WTC11 (cell line): ENCODE data around the gene KCNMA1. TPM values are rescaled to one million over a fixed set of nuclear protein-coding genes. Genes with fewer than 3 reads are reported as not detected.

Source experiments
- ATAC-seq: fragments of 200-7000 bp; cut with Tn5 transposase; 2 replicates; pipeline ENCODE4 v1.10.0; 2021; ENCODE audit warnings: mild to moderate bottlenecking, moderate library complexity
- CTCF ChIA-PET: fragments of 300-600 bp; sonication (Branson Sonifier 250); formaldehyde crosslinking; loops from one replicate; lab custom pipeline; 2021; ENCODE audit warnings: antibody characterized with exemption; lab: Charles Lee
- POLR2A ChIA-PET: fragments of 350-600 bp; sonication (Branson Sonifier 250); formaldehyde crosslinking; loops from one replicate; lab custom pipeline; 2021; ENCODE audit warnings: antibody characterized with exemption; lab: Charles Lee
- DNase-seq: peaks from one replicate; pipeline ENCODE4 v3.0.0; 2021; ENCODE audit warnings: low spot score
- H3K27ac Mint-ChIP-seq: 2 replicates; pipeline ENCODE4 v1.8.0; 2021; ENCODE audit warnings: mixed read lengths
- H3K27me3 Mint-ChIP-seq: 2 replicates; pipeline ENCODE4 v1.8.0; 2021; ENCODE audit warnings: low read depth, mild to moderate bottlenecking, moderate library complexity, mixed read lengths
- H3K36me3 Mint-ChIP-seq: 2 replicates; pipeline ENCODE4 v1.8.0; 2021; ENCODE audit warnings: mixed read lengths
- H3K4me1 Mint-ChIP-seq: 2 replicates; pipeline ENCODE4 v1.8.0; 2022; ENCODE audit warnings: mixed read lengths
- H3K4me3 Mint-ChIP-seq: 2 replicates; pipeline ENCODE4 v1.8.0; 2021; ENCODE audit warnings: mild to moderate bottlenecking, moderate library complexity, mixed read lengths
- H3K9me3 Mint-ChIP-seq: 2 replicates; pipeline ENCODE4 v1.8.0; 2021; ENCODE audit warnings: mixed read lengths
- CREB1 ChIP-seq: sonication (generic); formaldehyde crosslinking; IDR thresholded peaks from 2 replicates; pipeline ENCODE4 v1.8.0; 2023; ENCODE audit warnings: mild to moderate bottlenecking, missing genetic modification reagents
- CTCF ChIP-seq: fragments of 200-600 bp; IDR thresholded peaks from 2 replicates; pipeline ENCODE4 v1.8.0; 2022; ENCODE audit warnings: antibody characterized with exemption
- E2F1 ChIP-seq: sonication (generic); formaldehyde crosslinking; IDR thresholded peaks from 2 replicates; pipeline ENCODE4 v1.8.0; 2022; ENCODE audit warnings: mild to moderate bottlenecking, missing genetic modification reagents
- ELF4 ChIP-seq: sonication (generic); formaldehyde crosslinking; IDR thresholded peaks from 2 replicates; pipeline ENCODE4 v1.8.1; 2022; ENCODE audit warnings: low read depth, mild to moderate bottlenecking, moderate library complexity, missing genetic modification reagents
- ESRRA ChIP-seq: sonication (generic); formaldehyde crosslinking; IDR thresholded peaks from 2 replicates; pipeline ENCODE4 v1.8.1; 2022; ENCODE audit warnings: mild to moderate bottlenecking, missing genetic modification reagents, borderline replicate concordance
- ETV6 ChIP-seq: sonication (generic); formaldehyde crosslinking; IDR thresholded peaks from 2 replicates; pipeline ENCODE4 v1.8.1; 2022; ENCODE audit warnings: mild to moderate bottlenecking, missing genetic modification reagents
- FOXP4 ChIP-seq: sonication (generic); formaldehyde crosslinking; IDR thresholded peaks from 2 replicates; pipeline ENCODE4 v1.8.0; 2022; ENCODE audit warnings: mild to moderate bottlenecking, missing genetic modification reagents
- GABPB1 ChIP-seq: sonication (generic); formaldehyde crosslinking; IDR thresholded peaks from 2 replicates; pipeline ENCODE4 v1.8.1; 2023; ENCODE audit warnings: mild to moderate bottlenecking, missing genetic modification reagents
- GRHL2 ChIP-seq: fragments of 250-450 bp; sonication (Bioruptor Pico); IDR thresholded peaks from 2 replicates; pipeline ENCODE4 v1.8.0; 2022; ENCODE audit warnings: mild to moderate bottlenecking, moderate library complexity; ENCODE audit not compliant: insufficient replicate concordance, severe bottlenecking
- JAZF1 ChIP-seq: fragments of 250-450 bp; sonication (Bioruptor Pico); IDR thresholded peaks from 2 replicates; pipeline ENCODE4 v1.9.0; 2021; ENCODE audit warnings: moderate library complexity, mild to moderate bottlenecking, inconsistent platforms
- JUN ChIP-seq: sonication (generic); formaldehyde crosslinking; IDR thresholded peaks from 2 replicates; pipeline ENCODE4 v1.8.0; 2023; ENCODE audit warnings: mild to moderate bottlenecking, missing genetic modification reagents
- KAT7 ChIP-seq: sonication (generic); formaldehyde crosslinking; IDR thresholded peaks from 2 replicates; pipeline ENCODE4 v1.8.1; 2023; ENCODE audit warnings: missing genetic modification reagents, mild to moderate bottlenecking, borderline replicate concordance
- MYBL2 ChIP-seq: sonication (generic); formaldehyde crosslinking; IDR thresholded peaks from 2 replicates; pipeline ENCODE4 v1.8.1; 2023; ENCODE audit warnings: mild to moderate bottlenecking, moderate library complexity, missing genetic modification reagents
- NFATC4 ChIP-seq: fragments of 250-450 bp; sonication (Bioruptor Pico); IDR thresholded peaks from 2 replicates; pipeline ENCODE4 v1.9.0; 2021; ENCODE audit warnings: mild to moderate bottlenecking
- STAT6 ChIP-seq: sonication (generic); formaldehyde crosslinking; conservative IDR thresholded peaks from 2 replicates; pipeline ENCODE4 v1.8.1; 2023; ENCODE audit warnings: mild to moderate bottlenecking, low read depth, missing genetic modification reagents, moderate library complexity
- TEAD4 ChIP-seq: sonication (generic); formaldehyde crosslinking; IDR thresholded peaks from 2 replicates; pipeline ENCODE4 v1.8.0; 2022; ENCODE audit warnings: mild to moderate bottlenecking, missing genetic modification reagents
- TP53 ChIP-seq: sonication (generic); formaldehyde crosslinking; IDR thresholded peaks from 2 replicates; pipeline ENCODE4 v1.8.1; 2023; ENCODE audit warnings: mild to moderate bottlenecking, missing genetic modification reagents
- USF1 ChIP-seq: sonication (generic); formaldehyde crosslinking; IDR thresholded peaks from 2 replicates; pipeline ENCODE4 v1.8.0; 2022; ENCODE audit warnings: mild to moderate bottlenecking, missing genetic modification reagents
- ZNF121 ChIP-seq: sonication (generic); formaldehyde crosslinking; IDR thresholded peaks from 2 replicates; pipeline ENCODE4 v1.8.0; 2023; ENCODE audit warnings: missing genetic modification reagents
- ZNF232 ChIP-seq: sonication (generic); formaldehyde crosslinking; IDR thresholded peaks from 2 replicates; pipeline ENCODE4 v1.8.0; 2022; ENCODE audit warnings: mild to moderate bottlenecking, missing genetic modification reagents
- ZNF671 ChIP-seq: fragments of 250-450 bp; sonication (Bioruptor Pico); IDR thresholded peaks from 2 replicates; pipeline ENCODE4 v1.8.0; 2021; ENCODE audit warnings: mild to moderate bottlenecking
- total RNA-seq: library from RNA; stranded (reverse); gene quantifications from 3 replicates; pipeline ENCODE4 v1.2.3, GENCODE V29; 2021

KCNMA1 gene
- total RNA-seq, 1 experiment from 2014 or later: 7.3 TPM

GRCh38 chr10:77530011-77530410 is 107.6 kb downstream of the KCNMA1 start:
- CTCF ChIA-PET: no interaction called here
- TF ChIP-seq E2F1 (CRISPR knock-in tag) (no peak), ZNF671 (CRISPR knock-in tag) (no peak), CTCF (no peak), GABPB1 (no peak), ZNF232 (CRISPR knock-in tag) (no peak), TEAD4 (CRISPR knock-in tag) (no peak), USF1 (no peak), TP53 (CRISPR knock-in tag) (no peak), FOXP4 (CRISPR knock-in tag) (no peak), CREB1 (no peak)
- Mint-ChIP-seq H3K36me3 (no peaks in the 10 kb centered on the region), H3K4me1 (peaks cover 54% of the 10 kb centered on the region), H3K27me3 (no peaks in the 10 kb centered on the region), H3K4me3 (no peak overlapping the region), H3K27ac (no peak overlapping the region), H3K9me3 (no peaks in the 10 kb centered on the region)
- ATAC-seq: no peak
- POLR2A ChIA-PET: no interaction called here
- no peak for DNase-seq

GRCh38 chr10:77529050-77529576 is 108.5 kb downstream of the KCNMA1 start:
- Mint-ChIP-seq H3K36me3 (no peaks in the 10 kb centered on the region), H3K9me3 (no peaks in the 10 kb centered on the region), H3K27ac (no peak overlapping the region), H3K4me1 (peaks cover 57% of the 10 kb centered on the region), H3K4me3 (no peak overlapping the region), H3K27me3 (no peaks in the 10 kb centered on the region)
- ATAC-seq (peak; percentile 61), DNase-seq (no peak)
- no peak for TF ChIP-seq ELF4 (CRISPR knock-in tag)
- CTCF ChIA-PET: interaction anchor here (1.4 kb wide), 1 partner anchor 182 kb away, joined by 5 read pairs; no protein-coding TSS in a partner anchor
- POLR2A ChIA-PET: no interaction called here

- Mint-ChIP-seq H3K27ac (no peak overlapping the region), H3K4me1 (peaks cover 48% of the 10 kb centered on the region), H3K36me3 (no peaks in the 10 kb centered on the region), H3K27me3 (no peaks in the 10 kb centered on the region), H3K4me3 (no peak overlapping the region), H3K9me3 (no peaks in the 10 kb centered on the region)
- DNase-seq (no peak), ATAC-seq (no peak)
- no peak for TF ChIP-seq ZNF671 (CRISPR knock-in tag)
- no peak for TF ChIP-seq JUN (CRISPR knock-in tag)
- POLR2A ChIA-PET: no interaction called here
- CTCF ChIA-PET: no interaction called here
Observed at GRCh38 chr10:77527839-77528238, 109.8 kb downstream of the KCNMA1 start.

GRCh38 chr10:77526868-77527617 is 110.6 kb downstream of the KCNMA1 start:
- peaks cover 53% of the 10 kb centered on the region for H3K4me1 Mint-ChIP-seq
- no peaks in the 10 kb centered on the region for H3K27me3 Mint-ChIP-seq
- ChIA-PET CTCF (no interaction called here), POLR2A (no interaction called here)
- H3K4me3 Mint-ChIP-seq: no peak overlapping the region
- ATAC-seq (no peak), DNase-seq (no peak)
- no peaks in the 10 kb centered on the region for H3K9me3 Mint-ChIP-seq
- no peak overlapping the region for H3K27ac Mint-ChIP-seq
- H3K36me3 Mint-ChIP-seq: no peaks in the 10 kb centered on the region
- TF ChIP-seq NFATC4 (CRISPR knock-in tag): no peak
- TF ChIP-seq KAT7 (CRISPR knock-in tag): no peak
- TF ChIP-seq STAT6: no peak
- no peak for TF ChIP-seq GRHL2
- no peak for TF ChIP-seq ETV6
- no peak for TF ChIP-seq ESRRA
- TF ChIP-seq JAZF1: no peak
- TF ChIP-seq MYBL2 (CRISPR knock-in tag): no peak
- no peak for TF ChIP-seq ZNF121 (CRISPR knock-in tag)
